ENCODE results near the gene ANKRD27.

Gene ANKRD27

DNA sequence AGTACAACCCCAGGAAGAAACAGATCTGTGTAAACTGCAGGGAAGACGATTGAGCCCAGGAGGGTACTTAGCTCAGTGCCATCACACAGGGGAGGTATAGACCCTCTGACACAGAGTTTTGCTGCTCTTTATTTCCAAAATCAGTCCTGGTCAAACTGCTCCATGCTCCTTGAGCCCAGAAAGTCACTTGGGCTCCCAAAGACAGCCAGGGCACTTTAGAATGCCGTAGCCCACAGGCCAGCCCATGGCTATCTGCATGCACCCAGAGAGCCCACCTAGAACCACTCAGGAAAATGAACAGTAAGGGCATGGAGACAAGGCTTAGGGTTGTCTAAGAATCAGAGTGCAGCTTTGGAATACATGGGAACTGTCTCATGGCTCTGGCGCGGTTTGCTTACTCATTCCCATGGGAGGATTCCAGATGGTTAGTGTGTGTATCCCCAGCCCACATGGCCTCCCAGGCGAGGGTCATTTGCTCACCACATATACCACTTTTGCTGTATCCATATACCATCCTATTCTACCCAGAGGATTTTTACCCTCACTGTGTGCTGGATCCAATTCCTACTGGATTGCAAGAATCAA, 108.6 kb downstream of the ANKRD27 start:
- H3K4me3 Mint-ChIP-seq: no peak overlapping the region

DNA sequence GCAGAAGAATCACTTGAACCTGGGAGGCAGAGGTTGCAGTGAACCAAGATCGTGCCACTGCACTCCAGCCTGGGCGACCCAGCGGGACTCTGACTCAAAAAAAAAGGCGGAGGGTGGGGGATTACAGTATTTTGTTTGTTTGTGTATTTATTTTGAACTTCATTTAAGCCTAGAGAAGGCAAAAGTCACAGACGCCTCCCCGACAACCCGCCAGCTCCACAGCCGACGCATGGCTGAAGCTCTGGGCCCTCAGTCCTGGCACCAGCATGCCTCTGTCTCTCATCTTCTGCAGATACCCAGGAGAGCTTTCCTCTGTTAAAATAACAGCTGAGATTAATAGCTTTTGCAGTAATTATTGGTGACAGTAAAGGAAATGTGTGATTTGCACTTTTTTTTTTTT, 111.2 kb downstream of the ANKRD27 start:
- no peaks in the 10 kb centered on the region for H3K4me1 Mint-ChIP-seq (ENCODE audit: low read depth)
- no peaks in the 10 kb centered on the region for H3K9me3 Mint-ChIP-seq
- H3K4me3 Mint-ChIP-seq: no peak overlapping the region
- H3K27me3 Mint-ChIP-seq: peaks cover 29% of the 10 kb centered on the region
- H3K36me3 Mint-ChIP-seq (ENCODE audit: low read depth): no peaks in the 10 kb centered on the region
- intact Hi-C loops (cut with micrococcal nuclease): no loop called here
- no peak overlapping the region for H3K27ac Mint-ChIP-seq

More for the DNA sequence above, 108.6 kb downstream of the ANKRD27 start:
- no peaks in the 10 kb centered on the region for H3K9me3 Mint-ChIP-seq
- H3K27ac Mint-ChIP-seq: no peak overlapping the region
- peaks cover 47% of the 10 kb centered on the region for H3K27me3 Mint-ChIP-seq
- intact Hi-C loops (cut with micrococcal nuclease): no loop called here
- H3K36me3 Mint-ChIP-seq (ENCODE audit: low read depth): no peaks in the 10 kb centered on the region
- no peaks in the 10 kb centered on the region for H3K4me1 Mint-ChIP-seq (ENCODE audit: low read depth)

GRCh38 chr19:32558607-32559228, 116.3 kb downstream of the ANKRD27 start:
- no peak overlapping the region for H3K4me3 Mint-ChIP-seq

DNA sequence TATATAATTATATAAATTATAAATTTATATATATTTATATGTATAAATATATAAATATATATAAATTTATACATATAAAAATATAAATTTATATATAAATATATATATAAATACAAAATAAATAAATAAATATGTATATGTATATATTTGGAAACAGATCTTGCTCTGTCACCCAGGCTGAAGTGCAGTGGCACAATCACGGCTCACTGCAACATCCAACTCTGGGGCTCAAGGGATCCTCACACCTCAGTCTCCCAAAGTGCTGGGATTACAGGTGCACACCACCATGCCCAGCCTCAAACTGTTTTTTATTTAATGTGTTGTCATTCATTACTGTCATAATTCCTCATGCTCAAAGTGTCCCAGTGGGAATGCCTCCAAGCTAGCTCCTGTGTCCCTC, 119.2 kb downstream of the ANKRD27 start:
- Mint-ChIP-seq H3K4me3 (no peak overlapping the region), H3K27ac (no peak overlapping the region), H3K4me1 (ENCODE audit: low read depth) (no peaks in the 10 kb centered on the region), H3K9me3 (no peaks in the 10 kb centered on the region), H3K27me3 (peaks cover 6% of the 10 kb centered on the region), H3K36me3 (ENCODE audit: low read depth) (no peaks in the 10 kb centered on the region)
- intact Hi-C loops (cut with micrococcal nuclease): no loop called here

More at GRCh38 chr19:32558607-32559228, 116.3 kb downstream of the ANKRD27 start:
- peaks cover 6% of the 10 kb centered on the region for H3K27me3 Mint-ChIP-seq
- H3K9me3 Mint-ChIP-seq: no peaks in the 10 kb centered on the region
- intact Hi-C loops (cut with micrococcal nuclease): no loop called here
- H3K36me3 Mint-ChIP-seq (ENCODE audit: low read depth): no peaks in the 10 kb centered on the region
- no peaks in the 10 kb centered on the region for H3K4me1 Mint-ChIP-seq (ENCODE audit: low read depth)
- H3K27ac Mint-ChIP-seq: no peak overlapping the region

DNA sequence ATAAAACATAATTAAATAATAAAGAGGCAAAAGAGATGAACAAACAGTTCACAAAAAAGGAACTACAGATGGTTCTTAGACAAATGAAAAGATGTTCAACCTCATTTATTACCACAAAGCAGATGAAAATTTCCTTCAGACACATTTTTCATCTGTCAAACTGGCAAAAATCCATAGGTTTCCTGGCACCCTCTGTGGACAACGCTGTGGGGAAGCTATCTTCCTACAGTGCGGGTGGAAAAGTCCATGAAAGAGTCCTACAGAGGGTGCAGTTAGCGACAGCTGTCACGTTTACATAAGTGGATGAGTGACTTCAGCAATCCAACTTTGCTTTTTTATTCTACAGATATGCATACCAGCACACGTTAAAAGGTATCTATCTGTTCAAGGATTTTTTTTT, 124.3 kb downstream of the ANKRD27 start:
- Mint-ChIP-seq H3K27me3 (peaks cover 6% of the 10 kb centered on the region), H3K36me3 (ENCODE audit: low read depth) (no peaks in the 10 kb centered on the region), H3K27ac (no peak overlapping the region), H3K4me1 (ENCODE audit: low read depth) (no peaks in the 10 kb centered on the region), H3K9me3 (no peaks in the 10 kb centered on the region), H3K4me3 (no peak overlapping the region)
- intact Hi-C loops (cut with micrococcal nuclease): no loop called here
